ENCODE measurements around the gene GPATCH1. TPM values are rescaled to one million over a fixed set of nuclear protein-coding genes. Genes with fewer than 3 reads are reported as not detected.

Gene GPATCH1
- total RNA-seq, 1 experiment from 2014 or later, result 7.8 TPM

- H3K36me3 ChIP-seq (ENCODE audit: control insufficient read depth in 1 of 2, insufficient read depth in 2 of 2, low read length in 2 of 2), result no peaks in the 10 kb centered on the region
- H3K79me2 ChIP-seq (ENCODE audit: insufficient read depth, low read length), result no peaks in the 10 kb centered on the region
- TF ChIP-seq ZNF274 (IDR thresholded peaks at IDR 0.05; ENCODE audit: low read depth, low read length) (no peak), FOSL1 (IDR thresholded peaks at IDR 0.05; ENCODE audit: low read depth) (0 out of 2 replicates have a peak, but pooled peaks have one; percentile 10)
- no peak overlapping the region for H3K9ac ChIP-seq (ENCODE audit: low read length)
- H3K4me1 ChIP-seq (ENCODE audit: control insufficient read depth in 1 of 2, insufficient read depth in 2 of 2, low read length in 2 of 2), result peaks cover 12 to 32% of the 10 kb centered on the region in 2 experiments
- no peak overlapping the region for H3K4me3 ChIP-seq (replicated peaks in 1 of 2; ENCODE audit: low read depth in 1 of 2, low read length in 2 of 2)
- H3K4me2 ChIP-seq (ENCODE audit: low read length), result peak overlapping the region; percentile 34
- no peaks in the 10 kb centered on the region for H3K9me3 ChIP-seq (ENCODE audit: control insufficient read depth in 1 of 2, insufficient read depth in 1 of 2, low read depth in 1 of 2, low read length in 2 of 2)
- no TSS peak for BruUV-seq (replicated peaks)
- no peaks in the 10 kb centered on the region for H4K20me1 ChIP-seq (ENCODE audit: insufficient read depth)
- H2AFZ ChIP-seq (ENCODE audit: low read depth, low read length, poor library complexity, severe bottlenecking), result peak overlapping the region; percentile 46
- intact Hi-C loops (cut with micrococcal nuclease), result no loop called here
- no peak overlapping the region for H3K27ac ChIP-seq (ENCODE audit: low read depth, low read length)
- no peaks in the 10 kb centered on the region for H3K27me3 ChIP-seq (ENCODE audit: insufficient read depth, low read length)
- ChIA-PET POLR2A (no interaction called here), RAD21 (ENCODE audit: low non-redundant PET in 1 of 2, low total read pairs in 2 of 2, uncharacterized antibody in 2 of 2, unreplicated experiment in 2 of 2) (no interaction called here), CTCF (no interaction called here)
- H3K9me2 ChIP-seq (ENCODE audit: insufficient read depth), result no peaks in the 10 kb centered on the region
- peak; percentile 56; the same call in 1 of the 2 replicates for ATAC-seq
- DNase-seq (ENCODE audit: low read depth, low spot score), result no peak
These were observed 9.1 kb upstream of the GPATCH1 start for GRCh38 chr19:33071887-33072286.

- H3K9ac ChIP-seq (ENCODE audit: low read length), result no peak overlapping the region
- ChIA-PET POLR2A (no interaction called here), CTCF (no interaction called here), RAD21 (ENCODE audit: low non-redundant PET in 1 of 2, low total read pairs in 2 of 2, uncharacterized antibody in 2 of 2, unreplicated experiment in 2 of 2) (no interaction called here)
- no peaks in the 10 kb centered on the region for H3K9me3 ChIP-seq (ENCODE audit: control insufficient read depth in 1 of 2, insufficient read depth in 1 of 2, low read depth in 1 of 2, low read length in 2 of 2)
- H3K4me2 ChIP-seq (ENCODE audit: low read length), result no peak overlapping the region
- no TSS peak for BruUV-seq (replicated peaks)
- no peak overlapping the region for H2AFZ ChIP-seq (ENCODE audit: low read depth, low read length, poor library complexity, severe bottlenecking)
- TF ChIP-seq SP1 (IDR thresholded peaks at IDR 0.05; ENCODE audit: low read depth), result no peak
- intact Hi-C loops (cut with micrococcal nuclease), result no loop called here
- no peaks in the 10 kb centered on the region for H3K36me3 ChIP-seq (ENCODE audit: control insufficient read depth in 1 of 2, insufficient read depth in 2 of 2, low read length in 2 of 2)
- H3K27ac ChIP-seq (ENCODE audit: low read depth, low read length), result no peak overlapping the region
- no peaks in the 10 kb centered on the region for H3K27me3 ChIP-seq (ENCODE audit: insufficient read depth, low read length)
- peaks cover 28 to 43% of the 10 kb centered on the region in 2 experiments for H3K4me1 ChIP-seq (ENCODE audit: control insufficient read depth in 1 of 2, insufficient read depth in 2 of 2, low read length in 2 of 2)
- ATAC-seq (no peak), DNase-seq (ENCODE audit: low read depth, low spot score) (no peak)
- no peak overlapping the region for H3K4me3 ChIP-seq (replicated peaks in 1 of 2; ENCODE audit: low read depth in 1 of 2, low read length in 2 of 2)
- H3K9me2 ChIP-seq (ENCODE audit: insufficient read depth), result no peaks in the 10 kb centered on the region
- no peaks in the 10 kb centered on the region for H4K20me1 ChIP-seq (ENCODE audit: insufficient read depth)
- H3K79me2 ChIP-seq (ENCODE audit: insufficient read depth, low read length), result no peaks in the 10 kb centered on the region
These were observed 5.5 kb upstream of the GPATCH1 start for GRCh38 chr19:33075519-33075918.
